ENCODE results near the gene NRM. TPM values are rescaled to one million over a fixed set of nuclear protein-coding genes. Genes with fewer than 3 reads are reported as not detected.
A peak's percentile ranks its signal among the peaks of the same experiment; 100 is the strongest.

The NRM gene
- total RNA-seq, 1 experiment from 2014 or later: 31.2 TPM

DNA sequence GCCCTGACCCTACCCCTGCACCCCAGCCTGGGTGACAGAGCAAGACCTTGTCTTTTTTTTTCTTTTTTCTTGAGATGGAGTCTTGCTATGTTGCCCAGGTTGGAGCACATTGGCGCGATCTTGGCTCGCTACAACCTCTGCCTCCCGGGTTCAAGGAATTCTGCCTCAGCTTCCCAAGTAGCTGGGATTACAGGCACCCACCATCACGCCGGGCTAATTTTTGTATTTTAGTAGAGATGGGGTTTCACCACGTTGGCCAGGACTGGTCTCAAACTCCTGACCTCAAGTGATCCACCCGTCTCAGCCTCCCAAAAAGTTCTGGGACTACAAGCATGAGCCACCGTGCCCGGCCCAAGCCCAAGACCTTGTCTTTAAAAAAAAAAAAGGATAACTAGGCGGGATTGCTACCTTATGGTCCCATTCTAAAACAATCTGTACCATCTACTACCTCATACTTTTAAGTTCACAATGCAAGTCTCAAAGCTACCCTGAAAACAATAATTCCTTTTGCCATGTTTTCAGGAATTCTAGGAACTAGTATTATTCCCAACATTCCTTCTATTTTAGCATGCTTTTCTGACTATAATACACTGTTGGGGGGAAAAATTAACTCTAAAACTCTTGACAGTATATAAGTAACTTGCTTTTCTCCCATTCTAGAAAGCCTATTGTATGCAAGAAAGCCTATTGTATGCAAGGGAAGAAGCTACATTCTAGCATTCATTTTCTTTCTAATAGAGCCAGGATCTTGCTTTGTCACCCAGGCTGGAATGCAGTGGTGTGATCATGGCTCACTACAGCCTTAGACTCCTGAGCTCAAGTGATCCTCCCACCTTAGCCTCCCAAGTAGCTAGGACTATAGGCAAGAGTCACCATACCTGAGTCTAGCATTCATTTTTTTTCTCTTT, 36.0 kb upstream of the NRM start (continued):
- TF ChIP-seq, protein P1, sequence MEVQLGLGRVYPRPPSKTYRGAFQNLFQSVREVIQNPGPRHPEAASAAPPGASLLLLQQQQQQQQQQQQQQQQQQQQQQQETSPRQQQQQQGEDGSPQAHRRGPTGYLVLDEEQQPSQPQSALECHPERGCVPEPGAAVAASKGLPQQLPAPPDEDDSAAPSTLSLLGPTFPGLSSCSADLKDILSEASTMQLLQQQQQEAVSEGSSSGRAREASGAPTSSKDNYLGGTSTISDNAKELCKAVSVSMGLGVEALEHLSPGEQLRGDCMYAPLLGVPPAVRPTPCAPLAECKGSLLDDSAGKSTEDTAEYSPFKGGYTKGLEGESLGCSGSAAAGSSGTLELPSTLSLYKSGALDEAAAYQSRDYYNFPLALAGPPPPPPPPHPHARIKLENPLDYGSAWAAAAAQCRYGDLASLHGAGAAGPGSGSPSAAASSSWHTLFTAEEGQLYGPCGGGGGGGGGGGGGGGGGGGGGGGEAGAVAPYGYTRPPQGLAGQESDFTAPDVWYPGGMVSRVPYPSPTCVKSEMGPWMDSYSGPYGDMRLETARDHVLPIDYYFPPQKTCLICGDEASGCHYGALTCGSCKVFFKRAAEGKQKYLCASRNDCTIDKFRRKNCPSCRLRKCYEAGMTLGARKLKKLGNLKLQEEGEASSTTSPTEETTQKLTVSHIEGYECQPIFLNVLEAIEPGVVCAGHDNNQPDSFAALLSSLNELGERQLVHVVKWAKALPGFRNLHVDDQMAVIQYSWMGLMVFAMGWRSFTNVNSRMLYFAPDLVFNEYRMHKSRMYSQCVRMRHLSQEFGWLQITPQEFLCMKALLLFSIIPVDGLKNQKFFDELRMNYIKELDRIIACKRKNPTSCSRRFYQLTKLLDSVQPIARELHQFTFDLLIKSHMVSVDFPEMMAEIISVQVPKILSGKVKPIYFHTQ (CRISPR knock-in tag; IDR thresholded peaks at IDR 0.05): peak; percentile 82; the same call in 1 of the 2 replicates
- TF ChIP-seq, protein P2, sequence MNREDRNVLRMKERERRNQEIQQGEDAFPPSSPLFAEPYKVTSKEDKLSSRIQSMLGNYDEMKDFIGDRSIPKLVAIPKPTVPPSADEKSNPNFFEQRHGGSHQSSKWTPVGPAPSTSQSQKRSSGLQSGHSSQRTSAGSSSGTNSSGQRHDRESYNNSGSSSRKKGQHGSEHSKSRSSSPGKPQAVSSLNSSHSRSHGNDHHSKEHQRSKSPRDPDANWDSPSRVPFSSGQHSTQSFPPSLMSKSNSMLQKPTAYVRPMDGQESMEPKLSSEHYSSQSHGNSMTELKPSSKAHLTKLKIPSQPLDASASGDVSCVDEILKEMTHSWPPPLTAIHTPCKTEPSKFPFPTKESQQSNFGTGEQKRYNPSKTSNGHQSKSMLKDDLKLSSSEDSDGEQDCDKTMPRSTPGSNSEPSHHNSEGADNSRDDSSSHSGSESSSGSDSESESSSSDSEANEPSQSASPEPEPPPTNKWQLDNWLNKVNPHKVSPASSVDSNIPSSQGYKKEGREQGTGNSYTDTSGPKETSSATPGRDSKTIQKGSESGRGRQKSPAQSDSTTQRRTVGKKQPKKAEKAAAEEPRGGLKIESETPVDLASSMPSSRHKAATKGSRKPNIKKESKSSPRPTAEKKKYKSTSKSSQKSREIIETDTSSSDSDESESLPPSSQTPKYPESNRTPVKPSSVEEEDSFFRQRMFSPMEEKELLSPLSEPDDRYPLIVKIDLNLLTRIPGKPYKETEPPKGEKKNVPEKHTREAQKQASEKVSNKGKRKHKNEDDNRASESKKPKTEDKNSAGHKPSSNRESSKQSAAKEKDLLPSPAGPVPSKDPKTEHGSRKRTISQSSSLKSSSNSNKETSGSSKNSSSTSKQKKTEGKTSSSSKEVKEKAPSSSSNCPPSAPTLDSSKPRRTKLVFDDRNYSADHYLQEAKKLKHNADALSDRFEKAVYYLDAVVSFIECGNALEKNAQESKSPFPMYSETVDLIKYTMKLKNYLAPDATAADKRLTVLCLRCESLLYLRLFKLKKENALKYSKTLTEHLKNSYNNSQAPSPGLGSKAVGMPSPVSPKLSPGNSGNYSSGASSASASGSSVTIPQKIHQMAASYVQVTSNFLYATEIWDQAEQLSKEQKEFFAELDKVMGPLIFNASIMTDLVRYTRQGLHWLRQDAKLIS (CRISPR knock-in tag; IDR thresholded peaks at IDR 0.05; ENCODE audit: borderline replicate concordance): no peak
- no peak for TF ChIP-seq FOXJ3 (CRISPR knock-in tag; IDR thresholded peaks at IDR 0.05; ENCODE audit: borderline replicate concordance)
- peak; percentile 87 for TF ChIP-seq ZNF121 (CRISPR knock-in tag; IDR thresholded peaks at IDR 0.05)
- TF ChIP-seq, protein P3, sequence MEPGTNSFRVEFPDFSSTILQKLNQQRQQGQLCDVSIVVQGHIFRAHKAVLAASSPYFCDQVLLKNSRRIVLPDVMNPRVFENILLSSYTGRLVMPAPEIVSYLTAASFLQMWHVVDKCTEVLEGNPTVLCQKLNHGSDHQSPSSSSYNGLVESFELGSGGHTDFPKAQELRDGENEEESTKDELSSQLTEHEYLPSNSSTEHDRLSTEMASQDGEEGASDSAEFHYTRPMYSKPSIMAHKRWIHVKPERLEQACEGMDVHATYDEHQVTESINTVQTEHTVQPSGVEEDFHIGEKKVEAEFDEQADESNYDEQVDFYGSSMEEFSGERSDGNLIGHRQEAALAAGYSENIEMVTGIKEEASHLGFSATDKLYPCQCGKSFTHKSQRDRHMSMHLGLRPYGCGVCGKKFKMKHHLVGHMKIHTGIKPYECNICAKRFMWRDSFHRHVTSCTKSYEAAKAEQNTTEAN (CRISPR knock-in tag; IDR thresholded peaks at IDR 0.05): no peak
- TF ChIP-seq, protein P4, sequence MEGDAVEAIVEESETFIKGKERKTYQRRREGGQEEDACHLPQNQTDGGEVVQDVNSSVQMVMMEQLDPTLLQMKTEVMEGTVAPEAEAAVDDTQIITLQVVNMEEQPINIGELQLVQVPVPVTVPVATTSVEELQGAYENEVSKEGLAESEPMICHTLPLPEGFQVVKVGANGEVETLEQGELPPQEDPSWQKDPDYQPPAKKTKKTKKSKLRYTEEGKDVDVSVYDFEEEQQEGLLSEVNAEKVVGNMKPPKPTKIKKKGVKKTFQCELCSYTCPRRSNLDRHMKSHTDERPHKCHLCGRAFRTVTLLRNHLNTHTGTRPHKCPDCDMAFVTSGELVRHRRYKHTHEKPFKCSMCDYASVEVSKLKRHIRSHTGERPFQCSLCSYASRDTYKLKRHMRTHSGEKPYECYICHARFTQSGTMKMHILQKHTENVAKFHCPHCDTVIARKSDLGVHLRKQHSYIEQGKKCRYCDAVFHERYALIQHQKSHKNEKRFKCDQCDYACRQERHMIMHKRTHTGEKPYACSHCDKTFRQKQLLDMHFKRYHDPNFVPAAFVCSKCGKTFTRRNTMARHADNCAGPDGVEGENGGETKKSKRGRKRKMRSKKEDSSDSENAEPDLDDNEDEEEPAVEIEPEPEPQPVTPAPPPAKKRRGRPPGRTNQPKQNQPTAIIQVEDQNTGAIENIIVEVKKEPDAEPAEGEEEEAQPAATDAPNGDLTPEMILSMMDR (IDR thresholded peaks at IDR 0.05): no peak
- no peak for TF ChIP-seq NR1H2 (CRISPR knock-in tag; IDR thresholded peaks at IDR 0.05)
- TF ChIP-seq, protein P5, sequence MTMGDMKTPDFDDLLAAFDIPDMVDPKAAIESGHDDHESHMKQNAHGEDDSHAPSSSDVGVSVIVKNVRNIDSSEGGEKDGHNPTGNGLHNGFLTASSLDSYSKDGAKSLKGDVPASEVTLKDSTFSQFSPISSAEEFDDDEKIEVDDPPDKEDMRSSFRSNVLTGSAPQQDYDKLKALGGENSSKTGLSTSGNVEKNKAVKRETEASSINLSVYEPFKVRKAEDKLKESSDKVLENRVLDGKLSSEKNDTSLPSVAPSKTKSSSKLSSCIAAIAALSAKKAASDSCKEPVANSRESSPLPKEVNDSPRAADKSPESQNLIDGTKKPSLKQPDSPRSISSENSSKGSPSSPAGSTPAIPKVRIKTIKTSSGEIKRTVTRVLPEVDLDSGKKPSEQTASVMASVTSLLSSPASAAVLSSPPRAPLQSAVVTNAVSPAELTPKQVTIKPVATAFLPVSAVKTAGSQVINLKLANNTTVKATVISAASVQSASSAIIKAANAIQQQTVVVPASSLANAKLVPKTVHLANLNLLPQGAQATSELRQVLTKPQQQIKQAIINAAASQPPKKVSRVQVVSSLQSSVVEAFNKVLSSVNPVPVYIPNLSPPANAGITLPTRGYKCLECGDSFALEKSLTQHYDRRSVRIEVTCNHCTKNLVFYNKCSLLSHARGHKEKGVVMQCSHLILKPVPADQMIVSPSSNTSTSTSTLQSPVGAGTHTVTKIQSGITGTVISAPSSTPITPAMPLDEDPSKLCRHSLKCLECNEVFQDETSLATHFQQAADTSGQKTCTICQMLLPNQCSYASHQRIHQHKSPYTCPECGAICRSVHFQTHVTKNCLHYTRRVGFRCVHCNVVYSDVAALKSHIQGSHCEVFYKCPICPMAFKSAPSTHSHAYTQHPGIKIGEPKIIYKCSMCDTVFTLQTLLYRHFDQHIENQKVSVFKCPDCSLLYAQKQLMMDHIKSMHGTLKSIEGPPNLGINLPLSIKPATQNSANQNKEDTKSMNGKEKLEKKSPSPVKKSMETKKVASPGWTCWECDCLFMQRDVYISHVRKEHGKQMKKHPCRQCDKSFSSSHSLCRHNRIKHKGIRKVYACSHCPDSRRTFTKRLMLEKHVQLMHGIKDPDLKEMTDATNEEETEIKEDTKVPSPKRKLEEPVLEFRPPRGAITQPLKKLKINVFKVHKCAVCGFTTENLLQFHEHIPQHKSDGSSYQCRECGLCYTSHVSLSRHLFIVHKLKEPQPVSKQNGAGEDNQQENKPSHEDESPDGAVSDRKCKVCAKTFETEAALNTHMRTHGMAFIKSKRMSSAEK (CRISPR knock-in tag; IDR thresholded peaks at IDR 0.05; ENCODE audit: borderline replicate concordance): peak; percentile 47; the same call in 1 of the 2 replicates
- TF ChIP-seq NFE2L1 (CRISPR knock-in tag; IDR thresholded peaks at IDR 0.05): no peak
- no peak for TF ChIP-seq NR2C2 (CRISPR knock-in tag; IDR thresholded peaks at IDR 0.05)
- TF ChIP-seq TEAD4 (CRISPR knock-in tag; IDR thresholded peaks at IDR 0.05): no peak
- TF ChIP-seq ESRRA (CRISPR knock-in tag; IDR thresholded peaks at IDR 0.05; ENCODE audit: borderline replicate concordance): no peak
- TF ChIP-seq E2F4 (CRISPR knock-in tag; IDR thresholded peaks at IDR 0.05; ENCODE audit: borderline replicate concordance, low read depth): no peak
- TF ChIP-seq STAT6 (CRISPR knock-in tag; conservative IDR thresholded peaks at IDR 0.05; ENCODE audit: low read depth): no peak
- TF ChIP-seq E2F5 (CRISPR knock-in tag; IDR thresholded peaks at IDR 0.05): no peak
- no peak for TF ChIP-seq GABPB1 (CRISPR knock-in tag; IDR thresholded peaks at IDR 0.05)

Data from WTC11 (cell line).